Astrocyte of the hippocampus (primary cell): ENCODE data around the gene ITGB6.
A peak's percentile ranks its signal among the peaks of the same experiment; 100 is the strongest.

ENCODE experiments used
- DNase-seq: peaks from one replicate; pipeline ENCODE4 v3.0.0; 2011; ENCODE audit warnings: low read depth, low spot score

The ITGB6 gene

GRCh38 chr2:160096409-160096808, 103.7 kb downstream of the ITGB6 start:
- DNase-seq: no peak

- DNase-seq: no peak
These were observed 107.6 kb downstream of the ITGB6 start for GRCh38 chr2:160092445-160092844.

GRCh38 chr2:160091381-160091780, 108.7 kb downstream of the ITGB6 start:
- peak; percentile 75 for DNase-seq

- DNase-seq: peak; percentile 41
These were observed 112.0 kb downstream of the ITGB6 start for GRCh38 chr2:160087854-160088745.

GRCh38 chr2:160085662-160086061, 114.4 kb downstream of the ITGB6 start:
- DNase-seq: no peak

- DNase-seq: no peak
These were observed 121.9 kb downstream of the ITGB6 start for GRCh38 chr2:160077912-160078810.

GRCh38 chr2:160076914-160077313, 123.2 kb downstream of the ITGB6 start:
- DNase-seq: no peak

- DNase-seq: no peak
These were observed 123.8 kb downstream of the ITGB6 start for GRCh38 chr2:160076241-160076640.

- DNase-seq: peak; percentile 68
These were observed 124.9 kb downstream of the ITGB6 start for GRCh38 chr2:160075171-160075570.

GRCh38 chr2:160073284-160073888, 126.7 kb downstream of the ITGB6 start:
- DNase-seq: no peak

- DNase-seq: no peak
These were observed 131.2 kb downstream of the ITGB6 start for GRCh38 chr2:160068906-160069305.

- DNase-seq: no peak
These were observed 135.2 kb downstream of the ITGB6 start for GRCh38 chr2:160064916-160065315.

- no peak for DNase-seq
These were observed 136.0 kb downstream of the ITGB6 start for GRCh38 chr2:160063879-160064612.

GRCh38 chr2:160063271-160063670, 136.8 kb downstream of the ITGB6 start:
- DNase-seq: no peak

- DNase-seq: peak; percentile 76
These were observed 137.6 kb downstream of the ITGB6 start, which contains the start of gene PLA2R1 for GRCh38 chr2:160062292-160063005. PLA2R1 (minus strand) TSS chr2:160062615; CDS start chr2:160062403, 212 bp downstream.

- DNase-seq: peak; percentile 16
These were observed 138.2 kb downstream of the ITGB6 start for GRCh38 chr2:160061944-160062291.

GRCh38 chr2:160061533-160061932, 138.5 kb downstream of the ITGB6 start:
- DNase-seq: no peak

GRCh38 chr2:160060297-160060696, 139.8 kb downstream of the ITGB6 start:
- no peak for DNase-seq

- DNase-seq: no peak
These were observed 142.7 kb downstream of the ITGB6 start for GRCh38 chr2:160057356-160057755.

- DNase-seq: no peak
These were observed 144.4 kb downstream of the ITGB6 start for GRCh38 chr2:160055726-160056108.
